Endothelial cell of umbilical vein (primary cell): ENCODE results near the gene MRPL17.

Experiments used
- MYC ChIP-seq: IDR thresholded peaks from one replicate; pipeline ENCODE4 v1.6.1; 2011; ENCODE audit warnings: mild to moderate bottlenecking, low read depth, low read length
- POLR2A ChIP-seq: IDR thresholded peaks from 2 replicates; pipeline ENCODE4 v1.6.1; 2012; ENCODE audit warnings: low read depth, mild to moderate bottlenecking, control low read depth, low read length
- POLR2AphosphoS5 ChIP-seq: IDR thresholded peaks from 2 replicates; pipeline ENCODE4 v1.6.1; 2012; ENCODE audit warnings: low read depth, mild to moderate bottlenecking, control low read depth, low read length, moderate library complexity; ENCODE audit not compliant: insufficient read depth
- TF ChIP-seq, protein P1 (sequence below), 2 donors: IDR thresholded peaks; 1 replicate in 1 of 2; 2 replicates in 1 of 2; pipeline ENCODE4 v1.5.1; 2011; ENCODE audit warnings: low read length in 2 of 2, mild to moderate bottlenecking in 2 of 2, moderate library complexity in 2 of 2, control low read depth in 1 of 2, inconsistent platforms in 1 of 2, low read depth in 1 of 2; ENCODE audit not compliant: insufficient read depth in 1 of 2; ENCODE audit errors: extremely low read depth in 1 of 2
- TF ChIP-seq, protein P2 (sequence below): IDR thresholded peaks from 2 replicates; pipeline ENCODE4 v1.6.1; 2011; ENCODE audit not compliant: insufficient read depth, insufficient read length

DNA sequence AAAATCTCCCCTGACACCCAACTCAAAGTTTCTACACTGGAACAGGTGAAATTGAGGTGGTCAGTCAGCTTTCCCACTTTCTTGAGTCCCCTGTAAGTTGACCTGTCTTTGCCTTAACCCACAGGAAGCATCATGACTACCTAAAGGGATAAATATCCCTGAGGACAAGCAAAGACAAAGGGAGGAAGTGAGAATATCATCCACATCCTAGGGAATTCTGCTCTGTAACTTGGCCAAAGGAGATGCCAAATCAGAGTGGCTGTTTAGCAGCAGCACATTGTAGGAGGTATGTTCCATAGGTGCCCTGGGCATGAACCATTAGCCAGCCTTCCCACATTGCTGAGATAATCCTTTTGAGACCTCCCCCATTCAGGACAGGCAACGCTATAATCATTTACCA, 40.9 kb upstream of the MRPL17 start:
- TF ChIP-seq, protein P1, sequence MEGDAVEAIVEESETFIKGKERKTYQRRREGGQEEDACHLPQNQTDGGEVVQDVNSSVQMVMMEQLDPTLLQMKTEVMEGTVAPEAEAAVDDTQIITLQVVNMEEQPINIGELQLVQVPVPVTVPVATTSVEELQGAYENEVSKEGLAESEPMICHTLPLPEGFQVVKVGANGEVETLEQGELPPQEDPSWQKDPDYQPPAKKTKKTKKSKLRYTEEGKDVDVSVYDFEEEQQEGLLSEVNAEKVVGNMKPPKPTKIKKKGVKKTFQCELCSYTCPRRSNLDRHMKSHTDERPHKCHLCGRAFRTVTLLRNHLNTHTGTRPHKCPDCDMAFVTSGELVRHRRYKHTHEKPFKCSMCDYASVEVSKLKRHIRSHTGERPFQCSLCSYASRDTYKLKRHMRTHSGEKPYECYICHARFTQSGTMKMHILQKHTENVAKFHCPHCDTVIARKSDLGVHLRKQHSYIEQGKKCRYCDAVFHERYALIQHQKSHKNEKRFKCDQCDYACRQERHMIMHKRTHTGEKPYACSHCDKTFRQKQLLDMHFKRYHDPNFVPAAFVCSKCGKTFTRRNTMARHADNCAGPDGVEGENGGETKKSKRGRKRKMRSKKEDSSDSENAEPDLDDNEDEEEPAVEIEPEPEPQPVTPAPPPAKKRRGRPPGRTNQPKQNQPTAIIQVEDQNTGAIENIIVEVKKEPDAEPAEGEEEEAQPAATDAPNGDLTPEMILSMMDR (IDR thresholded peaks at IDR 0.05; ENCODE audit: extremely low read depth in 1 of 2, insufficient read depth in 1 of 2, low read depth in 1 of 2, low read length in 2 of 2): no peak
- no peak for TF ChIP-seq POLR2AphosphoS5
- TF ChIP-seq, protein P2, sequence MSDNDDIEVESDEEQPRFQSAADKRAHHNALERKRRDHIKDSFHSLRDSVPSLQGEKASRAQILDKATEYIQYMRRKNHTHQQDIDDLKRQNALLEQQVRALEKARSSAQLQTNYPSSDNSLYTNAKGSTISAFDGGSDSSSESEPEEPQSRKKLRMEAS: no peak
- no peak for TF ChIP-seq POLR2A
- no peak for TF ChIP-seq MYC
